ENCODE results near the gene CD164.
A peak's percentile ranks its signal among the peaks of the same experiment; 100 is the strongest.

CD164 gene

DNA sequence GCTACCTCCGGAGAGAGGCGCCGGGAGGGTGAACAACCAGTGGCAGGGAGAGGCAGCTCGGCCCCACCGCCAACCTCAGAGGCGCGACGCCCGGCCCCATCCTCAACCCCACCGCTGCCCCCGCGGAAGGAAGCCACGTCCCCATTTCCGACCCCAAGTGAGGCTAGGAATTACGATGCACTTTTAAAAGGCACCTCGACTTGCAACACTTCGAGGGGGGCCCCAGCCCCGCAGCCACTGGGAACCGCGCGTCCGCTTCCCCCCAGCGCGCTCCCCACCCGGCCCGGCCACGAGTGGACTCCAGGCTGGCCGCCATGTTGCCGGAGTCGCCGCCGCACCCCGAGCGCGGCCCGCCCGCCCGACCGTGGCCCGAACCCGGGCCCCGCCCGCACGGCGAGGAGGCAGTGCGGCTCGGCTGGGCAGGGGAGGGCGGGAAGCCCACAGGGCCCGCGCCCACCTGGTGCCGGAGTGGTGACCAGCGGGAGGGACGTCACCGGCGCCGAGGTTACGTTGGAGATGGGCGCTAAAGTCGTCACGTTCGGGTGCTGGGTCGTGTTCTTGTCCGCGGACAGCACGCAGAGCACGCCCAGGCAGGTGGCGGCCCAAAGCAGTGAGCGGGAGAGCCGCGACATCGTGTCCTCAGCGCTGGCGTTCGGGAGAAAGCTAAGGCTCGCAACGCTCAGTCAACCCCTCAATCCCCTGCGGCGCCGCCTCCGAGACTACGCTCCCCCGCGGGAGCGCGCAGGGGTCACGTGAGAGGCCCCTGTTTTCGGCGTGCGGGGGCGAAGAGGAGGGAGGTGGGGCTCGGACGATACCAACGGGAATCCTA lies at the start of gene CD164:
Gene CD164, minus strand, starts transcription at position 721 of the 829 bp plus-strand sequence. Its CDS starts 89 bp downstream, at position 632.
- DNase-seq, result peak in 55 of 56 donors; percentile 23 to 99 (median 92)

DNA sequence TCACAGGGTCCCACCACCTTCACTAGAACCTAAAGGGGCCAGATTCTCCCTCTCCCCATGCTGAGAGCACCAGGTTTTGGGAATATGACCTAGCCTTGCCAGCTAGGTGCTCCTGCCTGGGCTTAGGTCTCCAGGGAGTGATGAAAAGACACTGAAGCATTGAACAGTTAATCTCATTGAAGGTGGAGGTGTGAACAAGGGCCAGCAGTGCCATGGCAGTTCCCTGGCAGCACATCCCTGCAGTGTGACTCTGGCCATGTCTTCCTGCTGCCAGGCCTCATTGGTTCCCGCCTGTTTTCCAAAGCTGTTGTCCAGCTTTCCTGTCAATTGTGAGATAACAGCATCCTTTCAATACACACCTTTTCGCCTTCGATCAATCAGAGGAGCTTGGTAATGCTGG lies 47.2 kb upstream of the CD164 start:
- no peak for DNase-seq

DNA sequence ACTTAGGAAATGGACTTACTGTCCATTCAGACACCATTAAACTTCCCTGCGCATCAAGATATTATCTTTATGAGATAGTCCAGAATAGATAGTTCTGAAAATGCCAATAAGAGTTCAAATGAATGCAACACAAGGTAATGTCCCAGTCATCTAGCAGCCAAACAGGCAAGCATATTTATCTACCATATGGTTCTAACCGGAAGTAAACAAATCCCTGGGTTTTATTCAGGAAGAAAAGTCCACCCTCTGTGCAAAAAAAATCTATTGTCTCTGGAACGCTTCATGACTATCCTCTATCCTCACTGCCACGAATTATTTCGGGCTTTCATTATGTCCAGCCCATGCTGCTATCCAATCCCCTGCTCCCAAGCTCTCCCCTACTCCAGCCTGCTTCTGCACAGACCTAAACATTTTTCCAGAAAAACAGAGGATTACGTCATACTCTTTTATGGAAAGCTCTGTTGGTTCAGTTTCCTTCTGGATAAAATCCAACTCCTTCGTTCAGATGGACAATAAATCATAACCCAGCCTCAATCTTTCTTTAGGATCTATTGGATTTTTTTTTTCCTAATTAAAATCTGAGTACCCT lies 46.7 kb upstream of the CD164 start:
- DNase-seq, result no peak

DNA sequence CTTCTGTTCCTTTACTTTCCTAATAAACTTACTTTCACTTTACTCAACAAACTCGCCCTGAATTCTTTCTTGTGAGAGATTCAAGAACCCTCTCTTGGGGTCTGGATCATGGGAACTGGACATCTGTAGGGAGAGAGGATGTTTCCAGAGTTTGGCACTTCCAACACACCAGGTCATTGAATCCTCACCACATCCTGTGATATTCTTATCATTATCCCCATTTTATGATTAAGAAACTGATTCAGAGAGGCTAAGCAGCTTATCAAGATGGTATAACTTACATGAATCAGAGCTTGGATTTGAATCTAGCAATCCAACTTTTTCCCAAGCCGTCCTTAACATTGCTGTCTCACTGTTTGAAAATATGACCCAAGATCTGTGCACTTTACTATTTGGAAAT lies 42.7 kb upstream of the CD164 start:
- no peak for DNase-seq

DNA sequence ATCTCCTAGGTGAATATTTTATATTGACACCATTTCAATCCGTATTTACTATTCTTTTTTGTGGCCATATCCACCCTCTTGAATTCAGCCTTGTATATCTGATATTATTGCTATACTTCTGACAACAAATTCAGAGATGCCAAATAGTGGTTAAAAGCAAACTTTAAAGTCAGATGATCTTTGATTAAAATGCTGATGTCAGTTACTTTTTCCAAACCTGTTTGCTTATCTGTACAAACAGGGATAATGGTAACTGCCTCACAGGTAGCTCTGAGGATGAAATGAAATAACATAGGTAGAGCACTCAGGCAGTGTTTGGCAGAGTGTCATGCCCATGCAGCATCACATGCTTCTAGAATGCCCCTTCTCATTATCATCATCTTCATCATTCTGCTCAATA lies 38.9 kb upstream of the CD164 start:
- DNase-seq, result no peak

DNA sequence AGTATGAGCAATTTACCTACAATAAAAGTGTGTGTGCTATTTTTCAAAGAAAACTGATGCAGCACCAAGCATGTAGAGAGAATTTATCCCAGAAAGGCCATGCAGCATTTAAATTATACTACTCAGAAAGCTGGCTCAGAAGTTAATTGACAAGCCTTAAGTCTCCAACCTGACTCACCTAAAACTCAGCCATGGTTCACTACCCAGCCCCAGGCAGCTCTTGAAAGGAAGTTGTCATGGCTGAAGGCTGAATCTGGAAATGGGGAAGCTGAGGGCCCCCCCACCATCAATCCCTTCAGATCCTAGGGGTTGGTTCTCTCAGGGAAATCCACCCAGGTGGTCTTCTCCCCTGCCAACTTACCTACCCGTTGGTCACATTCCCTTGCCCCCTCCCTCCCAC lies 38.5 kb upstream of the CD164 start:
- no peak for DNase-seq

DNA sequence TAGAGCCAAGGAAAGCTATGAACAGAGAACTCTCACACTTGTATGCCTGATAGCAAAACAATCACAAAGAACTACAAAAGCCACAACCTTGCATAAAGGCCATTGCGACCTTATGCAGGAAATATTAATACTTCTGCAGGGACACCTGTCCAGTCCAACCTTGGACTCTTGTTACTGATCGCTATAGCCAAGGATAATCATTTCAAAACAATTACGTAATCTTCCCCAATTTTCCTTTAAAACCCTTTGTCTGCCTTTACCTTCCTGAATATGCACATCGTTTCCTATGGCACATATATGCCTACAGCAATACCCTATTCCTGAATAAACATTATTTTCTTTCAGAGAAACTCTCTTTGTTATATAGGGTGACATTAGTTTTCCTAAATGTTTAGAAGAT lies 35.4 kb upstream of the CD164 start:
- DNase-seq, result no peak

DNA sequence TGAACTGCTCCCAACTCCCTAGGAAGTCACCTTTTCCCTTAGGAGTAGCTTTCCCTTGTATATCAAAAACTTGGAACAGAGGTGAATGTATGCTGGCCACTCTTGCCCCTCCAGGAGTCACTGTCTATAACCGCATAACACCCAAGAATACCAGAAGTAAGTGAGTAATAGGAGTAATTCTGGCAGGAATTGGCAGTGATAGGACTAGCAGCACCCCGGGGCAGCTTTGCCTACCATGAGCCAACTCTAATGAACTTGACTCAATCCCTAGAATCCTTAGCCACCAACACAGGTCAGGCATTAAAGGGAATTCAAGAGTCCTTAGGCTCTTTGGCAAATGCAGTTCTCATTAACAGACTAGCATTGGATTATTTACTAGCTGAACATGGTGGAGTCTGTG lies 28.8 kb upstream of the CD164 start:
- no peak for DNase-seq

DNA sequence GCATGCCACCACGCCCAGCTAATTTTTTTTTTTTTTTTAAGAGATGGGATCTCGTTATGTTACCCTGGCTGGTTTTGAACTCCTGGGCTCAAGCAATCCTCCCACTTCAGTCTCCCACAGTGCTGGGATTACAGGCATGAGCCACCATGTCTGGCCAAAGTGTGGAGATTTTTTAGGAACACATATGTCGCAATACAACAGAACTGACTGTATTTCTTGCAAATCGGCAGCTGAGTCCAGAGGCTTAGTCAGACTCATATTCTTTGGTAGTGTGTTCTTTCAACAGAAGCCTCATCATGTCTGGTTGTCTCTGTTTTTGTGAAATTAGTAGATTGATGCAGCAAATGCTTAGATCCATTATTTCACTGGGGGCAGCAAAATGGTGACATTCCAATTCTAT lies 23.9 kb upstream of the CD164 start:
- DNase-seq, result no peak

DNA sequence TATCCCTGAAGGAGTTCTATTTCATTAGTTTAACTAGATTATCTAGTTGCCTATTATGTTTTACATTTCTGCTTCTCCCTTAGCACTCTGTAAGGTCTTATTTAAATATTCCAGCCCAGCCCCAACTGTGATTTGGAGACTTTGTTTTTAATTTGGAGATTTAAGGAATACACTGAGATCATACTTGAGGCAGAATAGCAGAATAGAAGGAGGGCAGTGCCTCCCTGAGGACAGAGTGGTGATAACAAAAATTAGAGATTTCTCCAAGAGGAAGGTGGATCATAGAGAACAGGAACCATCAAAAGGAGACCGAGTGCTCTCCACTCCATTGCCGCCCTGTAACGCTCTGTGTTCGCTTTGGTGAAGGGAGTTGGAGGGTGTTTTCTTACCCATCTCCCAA lies 14.8 kb upstream of the CD164 start:
- no peak for DNase-seq

DNA sequence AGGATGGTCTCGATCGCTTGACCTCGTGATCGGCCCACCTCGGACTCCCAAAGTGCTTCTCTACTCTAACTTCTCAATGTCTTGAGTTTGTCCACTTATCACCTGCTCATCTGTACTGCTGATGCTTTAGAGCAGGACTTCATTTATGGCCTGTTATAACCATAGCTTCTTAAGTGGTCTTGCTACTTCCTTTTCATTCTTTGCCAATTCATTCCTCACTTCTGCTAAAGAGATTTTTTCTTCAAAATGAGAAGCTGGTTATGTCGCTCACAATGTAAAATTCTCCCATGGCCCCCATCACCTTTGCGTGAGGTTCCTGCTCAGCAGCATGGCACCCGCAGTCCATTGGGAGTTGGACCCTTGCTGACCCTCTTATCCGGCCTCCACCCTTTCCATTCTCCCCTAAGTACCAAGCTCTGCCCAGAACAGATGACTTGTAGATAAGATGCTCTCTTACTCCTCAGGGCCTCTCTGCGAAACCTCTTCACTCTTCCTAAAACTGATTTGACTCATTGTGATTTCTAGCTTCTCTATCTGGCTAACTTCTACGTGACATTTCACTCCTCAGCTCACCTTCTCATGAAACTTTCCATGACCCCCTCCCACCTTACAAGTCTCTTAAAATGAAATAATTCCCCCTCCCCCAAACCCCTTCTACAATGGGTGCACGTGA lies 13.9 kb upstream of the CD164 start:
- DNase-seq, result no peak

DNA sequence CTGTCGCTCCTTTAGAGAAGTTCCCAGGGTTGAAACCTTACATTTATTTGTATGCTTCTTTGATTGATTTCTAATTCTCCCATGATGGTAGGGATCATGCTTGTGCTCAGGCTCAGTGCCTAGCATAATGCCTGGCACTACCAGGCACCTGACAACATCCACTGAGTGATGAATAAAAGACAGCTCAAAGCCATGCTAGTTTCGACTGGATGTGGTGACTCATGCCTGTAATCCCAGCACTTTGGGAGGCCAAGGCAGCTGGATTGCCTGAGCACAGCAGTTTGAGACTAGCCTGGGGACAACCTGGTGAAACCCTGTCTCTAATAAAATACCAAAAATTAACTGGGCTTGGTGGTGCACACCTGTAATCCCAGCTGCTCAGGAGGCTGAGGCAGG lies 11.6 kb upstream of the CD164 start:
- DNase-seq, result peak in 1 of 56 donors; percentile 10

DNA sequence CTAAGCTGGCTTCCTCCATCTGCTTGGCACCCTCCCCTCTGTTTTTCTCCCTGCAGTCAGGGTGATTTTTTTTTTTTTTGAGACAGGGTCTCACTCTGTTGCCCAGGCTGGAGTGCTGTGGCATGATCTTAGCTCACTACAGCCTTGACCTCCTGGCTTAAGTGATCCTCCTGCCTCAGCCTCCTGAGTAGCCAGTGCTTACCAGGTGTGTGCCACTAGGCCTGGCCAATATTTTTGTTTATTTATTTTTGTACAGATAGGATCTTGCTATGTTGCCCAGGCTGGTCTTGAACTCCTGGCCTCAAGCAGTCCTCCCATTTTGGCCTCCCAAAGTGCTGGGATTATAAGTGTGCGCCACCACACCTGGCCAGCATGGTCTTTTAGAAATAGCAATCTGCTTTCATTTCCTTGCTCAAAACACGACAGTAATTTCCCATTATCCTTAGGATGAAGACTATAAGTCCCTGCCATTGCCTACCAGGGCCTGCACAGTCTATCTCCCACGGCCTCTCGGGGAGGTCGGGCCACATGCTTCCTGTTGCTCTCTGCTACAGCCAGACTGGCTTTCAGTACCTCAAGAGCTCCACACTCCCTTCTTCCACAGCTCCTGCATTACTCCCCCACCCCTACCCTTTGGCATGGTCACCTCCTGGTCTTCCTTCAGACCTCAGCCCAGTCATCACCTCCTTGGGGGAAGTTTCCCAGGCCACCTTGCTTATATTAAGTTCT lies 11.1 kb upstream of the CD164 start:
- DNase-seq, result no peak

DNA sequence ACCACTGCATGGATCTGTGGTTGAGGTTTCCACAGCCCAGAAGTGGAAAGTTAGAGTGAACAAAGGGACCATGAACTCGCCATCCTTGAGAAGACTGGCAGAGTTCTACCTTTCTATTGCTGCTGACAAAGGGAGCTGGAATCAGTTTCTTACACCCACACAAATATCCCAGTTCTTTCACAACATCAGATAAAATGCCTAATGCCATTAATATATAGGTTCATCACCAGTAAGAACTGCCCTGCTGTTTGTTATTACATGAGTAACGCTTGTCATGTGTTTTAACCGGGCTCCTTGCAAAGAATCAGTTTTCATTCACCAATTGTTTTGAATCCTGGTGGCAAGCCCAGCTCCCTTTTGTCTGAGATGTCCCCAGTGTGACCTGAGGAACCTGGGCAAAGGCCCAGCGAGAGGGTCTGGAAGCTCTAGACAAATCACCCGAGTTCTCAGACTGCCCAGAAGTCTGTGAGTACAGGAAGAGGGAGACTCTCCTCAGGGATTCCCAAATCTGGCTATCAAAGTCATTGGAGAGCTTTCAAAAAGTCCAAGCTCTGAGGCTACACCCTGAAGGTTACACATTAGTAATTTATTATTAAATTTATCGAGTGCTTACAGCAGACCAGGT lies 7.5 kb upstream of the CD164 start:
- DNase-seq, result peak in 1 of 56 donors; percentile 8

DNA sequence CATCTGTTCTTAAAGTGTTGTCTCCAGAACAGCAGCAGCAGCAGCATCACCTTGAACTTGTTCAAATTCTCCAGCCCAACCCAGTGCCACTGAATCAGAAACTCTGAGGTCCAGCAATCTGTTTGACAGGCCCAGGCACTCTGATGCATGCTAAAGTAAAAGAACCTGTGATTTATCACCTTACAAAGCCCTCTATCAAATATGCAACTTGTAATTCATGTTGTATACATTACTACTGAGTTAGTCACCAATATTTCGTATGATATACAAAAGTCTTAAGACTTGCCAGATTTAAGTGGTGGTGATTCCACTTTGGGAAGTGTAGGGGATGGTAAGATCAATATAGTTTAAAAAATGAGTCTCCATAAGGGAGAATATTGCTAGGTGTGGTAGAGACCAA lies 6.0 kb upstream of the CD164 start:
- no peak for DNase-seq

DNA sequence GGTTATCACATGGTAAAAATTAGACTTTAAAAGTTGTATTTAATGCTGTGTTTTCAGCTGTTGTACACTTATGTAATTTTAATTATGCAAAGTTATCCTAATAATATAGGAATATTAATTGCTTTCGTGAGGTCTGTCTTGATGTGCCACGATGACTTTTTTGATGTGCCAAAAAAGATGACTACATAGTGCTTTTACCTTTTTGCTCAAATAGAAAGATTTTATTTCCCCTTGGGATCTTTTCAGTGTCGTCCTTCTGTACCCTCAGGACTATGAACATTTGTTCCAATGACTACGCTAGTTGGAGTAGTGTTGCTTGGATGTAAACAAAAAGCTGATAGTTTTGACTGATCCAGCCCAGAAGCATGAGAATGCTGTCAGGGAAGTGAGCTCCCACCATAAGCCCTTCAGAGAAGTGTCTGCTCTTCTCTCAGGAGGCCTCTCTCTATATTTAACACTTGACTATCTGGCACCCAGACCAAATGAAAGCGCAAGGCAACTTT lies 1.2 kb upstream of the CD164 start:
- no peak for DNase-seq

DNA sequence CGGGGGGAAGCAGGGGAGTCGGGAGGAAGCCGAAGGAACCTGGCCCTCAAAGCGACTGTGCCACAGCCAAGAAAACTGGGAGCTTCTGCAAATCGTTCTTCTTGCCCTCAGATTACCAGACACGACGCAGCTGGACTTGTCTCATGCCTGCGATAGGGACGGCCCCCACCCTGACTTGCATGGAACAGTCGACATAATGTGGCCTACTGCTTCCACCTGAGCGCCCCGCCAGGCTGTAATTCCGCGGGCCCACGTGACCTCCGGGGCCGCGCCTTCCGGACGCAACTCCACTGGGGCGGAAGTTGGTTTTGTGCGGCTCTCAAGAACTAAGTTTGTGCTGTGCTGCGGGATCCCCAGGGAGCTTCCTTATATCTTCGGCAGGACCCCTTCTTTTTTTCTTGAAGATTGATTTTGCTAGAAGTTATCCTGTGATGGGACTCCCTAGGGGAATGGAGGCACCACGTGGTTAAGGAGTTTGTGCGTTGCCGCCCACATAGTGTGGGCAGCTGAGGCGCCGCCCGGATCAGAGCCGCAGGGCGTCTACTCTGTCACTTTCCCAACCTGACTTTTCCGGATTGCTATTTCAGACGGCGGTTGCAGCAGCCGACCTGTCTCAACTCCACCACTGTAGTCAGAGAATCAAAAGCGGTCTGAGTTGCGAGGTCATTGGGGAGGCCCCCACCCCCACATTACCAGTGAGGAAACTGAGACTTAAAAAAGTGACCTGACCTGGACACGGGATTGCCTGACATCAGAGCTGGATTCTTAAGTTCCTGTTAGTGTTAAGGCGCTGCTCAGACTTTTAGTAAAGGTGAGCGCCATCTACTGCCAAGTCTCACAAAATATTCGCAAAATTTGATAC lies 540 bp upstream of the CD164 start:
- DNase-seq, result peak; percentile 57 to 99 (median 92)

DNA sequence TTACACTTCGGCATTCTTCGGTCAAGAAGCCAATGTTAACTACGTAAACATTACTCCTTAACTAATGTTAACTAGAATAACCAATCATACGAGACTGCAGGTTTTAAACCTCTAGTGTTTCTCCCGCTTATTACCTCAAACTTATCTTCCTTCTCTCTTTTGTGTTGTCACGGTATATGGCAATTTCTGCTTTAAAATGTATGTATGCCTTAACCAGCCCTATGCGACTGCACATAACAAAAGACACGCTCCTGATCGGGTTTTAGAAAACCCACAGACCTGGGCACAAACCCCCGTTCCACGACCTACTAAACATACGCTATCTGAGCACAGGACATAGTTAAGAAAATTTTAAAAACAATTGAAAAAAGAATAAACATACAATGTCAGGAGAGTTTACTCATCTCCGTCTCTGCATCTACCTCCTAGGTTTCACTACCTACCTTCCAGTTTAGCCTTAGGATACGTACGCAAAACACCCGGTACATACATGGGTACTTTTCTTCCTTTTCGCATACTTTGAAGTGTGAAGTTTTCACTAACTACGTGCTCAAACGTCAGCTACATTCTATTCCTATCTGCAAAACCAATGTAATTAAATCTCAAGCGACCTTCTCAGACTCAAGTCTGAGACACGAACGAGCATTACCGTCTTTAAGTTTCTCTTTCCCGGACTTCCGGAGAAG lies 1.1 kb downstream of the CD164 start:
- DNase-seq, result no peak

DNA sequence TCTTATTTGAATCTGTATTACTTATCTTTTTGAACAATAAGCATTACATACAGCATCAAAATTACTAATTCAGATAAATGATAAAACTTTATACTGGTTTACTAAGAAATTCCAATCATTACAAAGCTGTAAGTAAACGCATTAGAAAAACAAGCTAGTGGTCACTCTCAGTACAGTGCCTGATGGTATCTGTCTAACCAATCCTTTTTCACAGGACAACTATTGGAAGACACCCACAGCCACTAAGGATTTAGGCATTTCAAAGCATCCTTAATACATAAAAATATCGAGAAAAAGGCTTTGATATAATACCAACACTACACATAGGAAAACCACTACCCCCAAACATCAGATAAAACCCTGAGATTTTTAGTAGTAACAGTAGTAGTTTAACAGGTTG lies 2.6 kb downstream of the CD164 start:
- DNase-seq, result no peak

DNA sequence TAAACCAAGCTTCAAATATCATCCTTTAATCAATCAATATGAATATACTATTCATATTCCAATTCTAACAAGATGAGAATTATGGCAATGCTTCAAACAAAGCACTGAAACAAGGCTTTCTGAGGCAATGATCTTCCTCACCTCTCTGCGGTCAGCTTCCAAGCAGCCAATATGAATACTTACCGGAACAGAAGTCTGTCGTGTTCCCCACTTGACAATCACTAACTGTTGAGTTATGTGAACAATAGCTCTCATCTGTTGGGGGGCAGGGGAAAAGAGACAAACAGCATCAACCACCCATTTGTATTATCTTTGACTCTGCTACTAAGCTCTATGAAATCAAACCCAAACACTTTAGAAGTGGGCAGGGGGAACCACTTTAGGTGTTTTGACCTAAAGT lies 4.5 kb downstream of the CD164 start:
- DNase-seq, result no peak
